AG04450 (cell line): Measurements from ENCODE around the gene KCNMA1. TPM values are rescaled to one million over a fixed set of nuclear protein-coding genes. Genes with fewer than 3 reads are reported as not detected.

Source experiments
- CTCF ChIA-PET: fragments of 300-600, 350-600 bp; formaldehyde crosslinking; extraction: SDS; loops from one replicate; lab custom pipeline; 2022; ENCODE audit warnings: antibody characterized with exemption, inconsistent platforms; lab: Charles Lee
- POLR2A ChIA-PET: fragments of 350-600 bp; formaldehyde crosslinking; extraction: SDS; loops from one replicate; lab custom pipeline; 2021; ENCODE audit warnings: antibody characterized with exemption, inconsistent platforms; lab: Yijun Ruan, JAX
- DNase-seq: peaks from one replicate; pipeline ENCODE4 v3.0.0-alpha.2; 2011; ENCODE audit warnings: low read depth, low spot score
- H3K27ac ChIP-seq: one replicate; pipeline ENCODE4 v1.5.1; 2012; ENCODE audit warnings: low read depth, low read length, control low read depth
- H3K27me3 ChIP-seq: one replicate; pipeline ENCODE4 v1.6.0; 2012; ENCODE audit warnings: low read length; ENCODE audit not compliant: control insufficient read depth, insufficient read depth
- H3K4me3 ChIP-seq: 2 replicates; pipeline ENCODE4 v1.5.1; 2011; ENCODE audit warnings: mild to moderate bottlenecking, low read depth, low read length, control low read depth
- H3K9me3 ChIP-seq: 2 replicates; pipeline ENCODE4 v1.5.1; 2012; ENCODE audit warnings: low read length; ENCODE audit not compliant: control insufficient read depth, insufficient read depth
- polyA plus RNA-seq: library from polyadenylated mRNA; depleted of rRNA; stranded (reverse); fragments of >200 nt; gene quantifications from 2 replicates; pipeline ENCODE4 v1.2.3, GENCODE V29; 2011
- TF ChIP-seq, protein P1 (sequence below): IDR thresholded peaks from 2 replicates; pipeline ENCODE4 v1.5.1; 2011; ENCODE audit warnings: low read depth, low read length, control low read depth, inconsistent platforms

KCNMA1 gene
- polyA plus RNA-seq, 1 experiment: 58.8 TPM

DNA sequence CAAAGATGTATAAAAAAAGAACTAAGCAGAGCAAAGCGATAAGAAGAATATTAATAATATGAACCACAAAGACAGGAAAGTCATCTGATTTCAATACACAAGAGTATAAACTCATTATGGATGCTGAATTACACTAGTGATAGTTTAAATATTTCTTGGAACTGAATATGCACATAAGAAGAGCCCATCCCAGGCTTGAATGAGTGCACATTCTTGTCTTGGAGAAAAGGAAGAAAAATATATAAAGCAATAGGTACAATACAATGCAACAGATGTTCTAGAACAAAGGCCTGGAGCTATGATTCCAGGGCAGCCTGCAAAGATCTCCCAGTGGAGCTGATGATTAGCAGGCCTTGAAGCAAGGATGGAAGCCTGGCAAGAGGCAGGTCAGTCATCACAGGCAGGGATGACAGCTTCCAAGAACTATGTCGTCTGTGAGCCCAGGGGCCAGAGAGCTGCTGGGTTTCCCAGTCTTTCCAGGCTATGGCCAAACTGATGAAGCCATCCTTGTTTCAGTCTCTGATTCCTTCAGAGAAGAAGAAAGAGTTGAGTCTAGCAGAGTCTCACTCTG is 277.6 kb downstream of the KCNMA1 start:
- Histone ChIP-seq H3K4me3 (no peak overlapping the region), H3K27ac (no peak overlapping the region), H3K27me3 (no peaks in the 10 kb centered on the region), H3K9me3 (peaks cover 9% of the 10 kb centered on the region)
- no peak for DNase-seq
- TF ChIP-seq, protein P1, sequence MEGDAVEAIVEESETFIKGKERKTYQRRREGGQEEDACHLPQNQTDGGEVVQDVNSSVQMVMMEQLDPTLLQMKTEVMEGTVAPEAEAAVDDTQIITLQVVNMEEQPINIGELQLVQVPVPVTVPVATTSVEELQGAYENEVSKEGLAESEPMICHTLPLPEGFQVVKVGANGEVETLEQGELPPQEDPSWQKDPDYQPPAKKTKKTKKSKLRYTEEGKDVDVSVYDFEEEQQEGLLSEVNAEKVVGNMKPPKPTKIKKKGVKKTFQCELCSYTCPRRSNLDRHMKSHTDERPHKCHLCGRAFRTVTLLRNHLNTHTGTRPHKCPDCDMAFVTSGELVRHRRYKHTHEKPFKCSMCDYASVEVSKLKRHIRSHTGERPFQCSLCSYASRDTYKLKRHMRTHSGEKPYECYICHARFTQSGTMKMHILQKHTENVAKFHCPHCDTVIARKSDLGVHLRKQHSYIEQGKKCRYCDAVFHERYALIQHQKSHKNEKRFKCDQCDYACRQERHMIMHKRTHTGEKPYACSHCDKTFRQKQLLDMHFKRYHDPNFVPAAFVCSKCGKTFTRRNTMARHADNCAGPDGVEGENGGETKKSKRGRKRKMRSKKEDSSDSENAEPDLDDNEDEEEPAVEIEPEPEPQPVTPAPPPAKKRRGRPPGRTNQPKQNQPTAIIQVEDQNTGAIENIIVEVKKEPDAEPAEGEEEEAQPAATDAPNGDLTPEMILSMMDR: no peak
- CTCF ChIA-PET: interaction anchor here (0.7 to 1.1 kb wide), 2 partner anchors 109 to 186 kb away, joined by 3 read pairs; no protein-coding TSS in a partner anchor
- POLR2A ChIA-PET: interaction anchor here (0.5 kb wide), 1 partner anchor 10 kb away, joined by 3 read pairs; no protein-coding TSS in a partner anchor

DNA sequence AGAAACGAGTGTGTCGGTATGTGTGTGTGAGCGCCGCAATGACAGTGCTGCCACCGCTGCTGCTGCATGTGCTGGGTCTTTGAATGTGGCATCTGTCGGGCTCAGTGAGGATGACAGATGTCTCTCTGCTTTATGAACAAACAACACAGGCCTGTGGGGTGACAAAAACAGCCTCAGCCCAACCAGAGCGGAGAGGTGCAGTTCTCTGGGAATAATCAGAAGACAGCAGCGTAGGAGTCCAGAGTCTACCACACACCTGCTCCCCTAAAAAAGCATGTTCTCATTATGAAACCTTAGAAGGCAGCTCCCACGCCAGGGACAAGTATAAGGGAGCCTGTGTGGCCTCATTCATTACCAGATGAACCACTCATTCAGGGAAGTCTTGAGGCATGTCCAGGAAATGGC is 278.3 kb downstream of the KCNMA1 start:
- no peak overlapping the region for H3K4me3 ChIP-seq
- peak overlapping the region; percentile 3 for H3K27ac ChIP-seq
- no peaks in the 10 kb centered on the region for H3K27me3 ChIP-seq
- H3K9me3 ChIP-seq: peaks cover 9% of the 10 kb centered on the region
- TF ChIP-seq, protein P1: no peak
- DNase-seq: no peak
- CTCF ChIA-PET: interaction anchor here (0.7 to 1.1 kb wide), 2 partner anchors 109 to 186 kb away, joined by 3 read pairs; no protein-coding TSS in a partner anchor
- POLR2A ChIA-PET: no interaction called here

DNA sequence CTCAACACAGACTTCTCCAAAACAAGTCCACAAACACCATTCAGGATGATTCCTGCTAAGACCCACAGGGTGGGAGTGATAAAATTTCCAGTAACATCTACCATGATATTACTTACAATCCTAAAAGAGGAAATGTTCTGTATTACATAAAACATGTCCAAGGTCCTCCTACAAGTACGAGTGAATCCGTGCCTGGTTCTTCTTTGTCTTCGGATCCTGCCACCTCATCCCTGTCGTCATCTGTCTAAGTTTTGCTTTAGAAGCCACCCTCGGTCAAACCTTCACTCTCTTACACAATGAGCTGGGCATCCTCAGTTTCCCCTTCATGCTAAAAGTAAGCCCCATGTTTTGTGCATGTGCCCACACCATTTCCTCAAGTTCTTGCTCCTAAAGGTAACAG is 279.0 kb downstream of the KCNMA1 start:
- H3K27ac ChIP-seq: peak overlapping the region; percentile 74

DNA sequence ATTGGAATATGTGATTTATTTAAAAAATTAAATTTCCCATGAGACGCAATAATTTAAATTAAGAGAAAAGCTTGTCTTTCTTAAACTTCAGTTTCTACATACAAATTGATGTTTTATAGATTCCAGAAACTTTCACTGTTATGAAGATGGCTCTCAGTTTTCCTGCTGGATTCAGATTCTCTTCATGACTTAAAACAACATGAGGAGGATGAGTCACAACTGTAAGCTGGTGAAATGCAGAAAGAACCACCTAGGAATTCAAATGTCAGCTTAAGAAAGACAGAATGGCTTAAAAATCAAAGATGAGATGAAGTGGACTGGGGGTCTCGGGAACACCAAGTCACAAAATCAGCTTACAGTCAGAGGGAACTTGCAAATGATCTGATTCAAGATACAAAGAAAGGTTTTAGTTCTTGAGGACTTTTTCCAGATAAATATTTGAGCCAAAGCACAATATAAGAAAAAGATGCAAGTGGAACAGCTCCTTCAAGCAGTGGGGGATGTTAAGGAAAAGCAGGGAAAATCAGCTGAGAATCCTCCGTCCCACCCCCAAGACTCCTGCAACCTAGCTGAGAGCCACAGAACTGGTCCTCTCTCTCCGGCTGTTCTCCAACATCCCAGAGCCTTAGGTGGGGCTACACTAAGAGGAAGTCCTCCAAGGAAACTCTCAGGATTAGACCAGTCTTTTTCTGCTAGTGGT is 279.8 kb downstream of the KCNMA1 start:
- CTCF ChIA-PET: interaction anchor here (0.6 to 2.6 kb wide), 6 partner anchors 26 to 284 kb away, joined by 3 to 11 read pairs (median 4); no protein-coding TSS in a partner anchor
- TF ChIP-seq, protein P1: no peak
- Histone ChIP-seq H3K4me3 (no peak overlapping the region), H3K27ac (peak overlapping the region; percentile 74), H3K27me3 (no peaks in the 10 kb centered on the region), H3K9me3 (peaks cover 9% of the 10 kb centered on the region)
- POLR2A ChIA-PET: interaction anchor here (1.0 to 1.1 kb wide), 2 partner anchors 26 to 33 kb away, joined by 3 read pairs; no protein-coding TSS in a partner anchor
- DNase-seq: peak; percentile 33

More for the DNA sequence above, 279.0 kb downstream of the KCNMA1 start:
- POLR2A ChIA-PET: no interaction called here
- H3K9me3 ChIP-seq: peaks cover 9% of the 10 kb centered on the region
- DNase-seq: no peak
- H3K27me3 ChIP-seq: no peaks in the 10 kb centered on the region
- CTCF ChIA-PET: no interaction called here
- H3K4me3 ChIP-seq: no peak overlapping the region
- TF ChIP-seq, protein P1: no peak
